Neural cell (in vitro differentiated cells): Measurements from ENCODE around the gene NFIA. TPM values are rescaled to one million over a fixed set of nuclear protein-coding genes. Genes with fewer than 3 reads are reported as not detected.

Source experiments
- H2AFZ ChIP-seq: fragments of 200-600, 300-800 bp; sonication (generic), shearing (Covaris generic); 2 replicates; pipeline ENCODE4 v1.6.0; 2014; ENCODE audit warnings: low read depth, mild to moderate bottlenecking, antibody characterized with exemption, low read length, moderate library complexity
- H3F3A ChIP-seq: fragments of 200-600 bp; shearing (Covaris generic); 2 replicates; pipeline ENCODE4 v1.6.1; 2016; ENCODE audit warnings: mild to moderate bottlenecking, moderate library complexity, mixed read lengths, antibody characterized with exemption, low read length; ENCODE audit not compliant: insufficient read depth, poor library complexity, severe bottlenecking
- H3K27ac ChIP-seq: fragments of 200-600, 300-800 bp; sonication (generic), shearing (Covaris generic); 2 replicates; pipeline ENCODE4 v1.5.1; 2014; ENCODE audit warnings: mild to moderate bottlenecking, low read length, moderate library complexity
- H3K27me3 ChIP-seq: fragments of 300-800, 200-600 bp; sonication (generic), shearing (Covaris generic); 2 replicates; pipeline ENCODE4 v1.6.0; 2014; ENCODE audit warnings: mild to moderate bottlenecking, low read depth, low read length, moderate library complexity; ENCODE audit not compliant: insufficient read depth
- H3K36me3 ChIP-seq: fragments of 300-800, 200-600 bp; sonication (generic), shearing (Covaris generic); 2 replicates; pipeline ENCODE4 v1.5.1; 2014; ENCODE audit warnings: mild to moderate bottlenecking, antibody characterized with exemption, low read length, moderate library complexity; ENCODE audit not compliant: insufficient read depth
- H3K4me2 ChIP-seq: fragments of 300-800, 200-600 bp; sonication (generic), shearing (Covaris generic); 2 replicates; pipeline ENCODE4 v1.6.0; 2014; ENCODE audit warnings: mild to moderate bottlenecking, low read length
- H3K4me3 ChIP-seq: fragments of 300-800, 200-600 bp; sonication (generic), shearing (Covaris generic); 2 replicates; pipeline ENCODE4 v1.5.1; 2014; ENCODE audit warnings: mild to moderate bottlenecking, low read length, moderate library complexity
- H3K79me2 ChIP-seq: fragments of 200-600 bp; shearing (Covaris generic); replicated peaks from 2 replicates; pipeline ENCODE4 v1.6.0; 2014; ENCODE audit warnings: mild to moderate bottlenecking, low read length, moderate library complexity; ENCODE audit not compliant: insufficient read depth
- H3K9ac ChIP-seq: fragments of 300-800, 200-600 bp; sonication (generic), shearing (Covaris generic); 2 replicates; pipeline ENCODE4 v1.6.1; 2016; ENCODE audit warnings: mild to moderate bottlenecking, low read length, mixed read lengths
- H3K9me2 ChIP-seq: fragments of 200-600 bp; shearing (Covaris generic); 2 replicates; pipeline ENCODE4 v1.6.1; 2016; ENCODE audit warnings: mild to moderate bottlenecking, low read length, mixed read lengths; ENCODE audit not compliant: insufficient read depth
- H3K9me3 ChIP-seq: fragments of 200-600, 300-800 bp; sonication (generic), shearing (Covaris generic); 2 replicates; pipeline ENCODE4 v1.6.1; 2016; ENCODE audit warnings: mild to moderate bottlenecking, mixed run types, low read length, moderate library complexity, mixed read lengths
- H4K20me1 ChIP-seq: fragments of 200-600 bp; shearing (Covaris generic); 2 replicates; pipeline ENCODE4 v1.6.1; 2016; ENCODE audit warnings: mild to moderate bottlenecking, mixed run types; ENCODE audit not compliant: insufficient read depth
- MXI1 ChIP-seq: fragments of 450-650 bp; conservative IDR thresholded peaks from 2 replicates; pipeline ENCODE4 v1.6.1; 2014; ENCODE audit warnings: antibody characterized with exemption, mild to moderate bottlenecking; ENCODE audit not compliant: poor library complexity, severe bottlenecking
- POLR2AphosphoS5 ChIP-seq: IDR thresholded peaks from 2 replicates; pipeline ENCODE4 v1.6.1; 2012
- REST ChIP-seq: IDR thresholded peaks from 2 replicates; pipeline ENCODE4 v1.6.1; 2012; ENCODE audit warnings: borderline replicate concordance
- SMC3 ChIP-seq: fragments of 450-650 bp; conservative IDR thresholded peaks from 2 replicates; pipeline ENCODE4 v1.6.1; 2014; ENCODE audit warnings: antibody characterized with exemption, mild to moderate bottlenecking, moderate library complexity; ENCODE audit not compliant: poor library complexity
- polyA plus RNA-seq: library from polyadenylated mRNA; depleted of rRNA; stranded (reverse); fragments of >200 nt; gene quantifications from 2 replicates; pipeline ENCODE4 v1.2.3, GENCODE V29; 2014

The NFIA gene
- polyA plus RNA-seq, 1 donor from 2014 or later, result 0.47 TPM

GRCh38 chr1:61474963-61475362, 392.6 kb downstream of the NFIA start:
- Histone ChIP-seq H3K27ac (no peak overlapping the region), H3K4me2 (no peak overlapping the region), H3K9me2 (no peaks in the 10 kb centered on the region), H3K9me3 (no peaks in the 10 kb centered on the region), H3K9ac (no peak overlapping the region), H4K20me1 (no peaks in the 10 kb centered on the region), H3F3A (no peaks in the 10 kb centered on the region), H3K27me3 (no peaks in the 10 kb centered on the region), H2AFZ (no peak overlapping the region), H3K79me2 (no peaks in the 10 kb centered on the region), H3K36me3 (no peaks in the 10 kb centered on the region), H3K4me3 (no peak overlapping the region)
- no peak for TF ChIP-seq SMC3
- TF ChIP-seq MXI1, result no peak
- TF ChIP-seq REST, result no peak
- no peak for TF ChIP-seq POLR2AphosphoS5

GRCh38 chr1:61477301-61477700, 394.9 kb downstream of the NFIA start:
- Histone ChIP-seq H3K27ac (no peak overlapping the region), H3K27me3 (no peaks in the 10 kb centered on the region), H3K9ac (no peak overlapping the region)

More at GRCh38 chr1:61477301-61477700, 394.9 kb downstream of the NFIA start:
- Histone ChIP-seq H3K9me2 (no peaks in the 10 kb centered on the region), H3K4me2 (no peak overlapping the region), H3K36me3 (no peaks in the 10 kb centered on the region), H3K9me3 (no peaks in the 10 kb centered on the region), H3F3A (no peaks in the 10 kb centered on the region), H4K20me1 (no peaks in the 10 kb centered on the region), H3K4me3 (no peak overlapping the region), H3K79me2 (no peaks in the 10 kb centered on the region), H2AFZ (no peak overlapping the region)
- TF ChIP-seq REST, result no peak
